ENCODE data around the gene SLC8B1. TPM values are rescaled to one million over a fixed set of nuclear protein-coding genes. Genes with fewer than 3 reads are reported as not detected.

The SLC8B1 gene
- total RNA-seq, 4 donors from 2014 or later: 22.7 to 59.3 (median 41.3) TPM

DNA sequence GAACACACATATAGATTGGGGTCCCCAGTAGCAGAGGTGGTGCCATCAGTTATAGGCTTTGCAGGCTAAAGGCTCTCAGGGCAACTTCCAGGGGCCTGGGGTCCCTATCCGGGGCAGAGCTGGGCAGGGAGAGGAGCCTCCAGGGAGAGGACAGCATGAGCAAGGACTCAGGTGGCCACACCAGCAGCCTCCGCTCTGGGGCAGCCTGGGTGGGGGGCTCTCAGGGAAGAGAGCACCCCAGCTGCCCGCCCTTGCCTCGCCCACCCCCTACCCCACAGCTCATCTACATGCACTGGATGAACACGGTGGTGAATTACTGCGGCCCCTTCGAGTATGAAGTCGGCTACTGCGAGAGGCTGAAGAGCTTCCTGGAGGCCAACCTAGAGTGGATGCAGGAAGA, 37.5 kb upstream of the SLC8B1 start:
- DNase-seq (ENCODE audit: low spot score) (no peak), ATAC-seq (ENCODE audit: low FRiP score) (no peak)
- TF ChIP-seq, protein P1, sequence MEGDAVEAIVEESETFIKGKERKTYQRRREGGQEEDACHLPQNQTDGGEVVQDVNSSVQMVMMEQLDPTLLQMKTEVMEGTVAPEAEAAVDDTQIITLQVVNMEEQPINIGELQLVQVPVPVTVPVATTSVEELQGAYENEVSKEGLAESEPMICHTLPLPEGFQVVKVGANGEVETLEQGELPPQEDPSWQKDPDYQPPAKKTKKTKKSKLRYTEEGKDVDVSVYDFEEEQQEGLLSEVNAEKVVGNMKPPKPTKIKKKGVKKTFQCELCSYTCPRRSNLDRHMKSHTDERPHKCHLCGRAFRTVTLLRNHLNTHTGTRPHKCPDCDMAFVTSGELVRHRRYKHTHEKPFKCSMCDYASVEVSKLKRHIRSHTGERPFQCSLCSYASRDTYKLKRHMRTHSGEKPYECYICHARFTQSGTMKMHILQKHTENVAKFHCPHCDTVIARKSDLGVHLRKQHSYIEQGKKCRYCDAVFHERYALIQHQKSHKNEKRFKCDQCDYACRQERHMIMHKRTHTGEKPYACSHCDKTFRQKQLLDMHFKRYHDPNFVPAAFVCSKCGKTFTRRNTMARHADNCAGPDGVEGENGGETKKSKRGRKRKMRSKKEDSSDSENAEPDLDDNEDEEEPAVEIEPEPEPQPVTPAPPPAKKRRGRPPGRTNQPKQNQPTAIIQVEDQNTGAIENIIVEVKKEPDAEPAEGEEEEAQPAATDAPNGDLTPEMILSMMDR (IDR thresholded peaks at IDR 0.05): no peak

DNA sequence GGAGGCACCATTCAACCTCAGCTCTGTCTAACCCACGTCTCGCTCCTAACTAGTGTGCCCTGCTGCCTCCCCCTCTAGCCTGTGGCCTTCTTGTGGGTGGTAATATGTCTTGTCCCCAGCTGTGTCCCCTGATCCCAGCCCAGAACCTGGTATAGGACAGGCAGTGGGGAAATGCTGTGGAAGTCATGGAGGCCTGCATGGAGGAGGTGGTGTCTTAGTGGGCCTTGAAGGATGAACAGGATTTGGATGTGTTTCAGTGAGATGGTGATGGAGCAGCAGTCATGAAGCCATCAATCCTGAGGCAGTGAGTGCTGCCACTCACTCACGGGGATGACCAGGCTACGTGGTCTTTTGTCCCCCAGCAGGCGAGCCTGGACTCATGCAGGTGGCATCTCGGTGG, 36.9 kb upstream of the SLC8B1 start:
- no peak for DNase-seq (ENCODE audit: low spot score)
- no peak for ATAC-seq (ENCODE audit: low FRiP score)
- TF ChIP-seq, protein P1 (IDR thresholded peaks at IDR 0.05): no peak

DNA sequence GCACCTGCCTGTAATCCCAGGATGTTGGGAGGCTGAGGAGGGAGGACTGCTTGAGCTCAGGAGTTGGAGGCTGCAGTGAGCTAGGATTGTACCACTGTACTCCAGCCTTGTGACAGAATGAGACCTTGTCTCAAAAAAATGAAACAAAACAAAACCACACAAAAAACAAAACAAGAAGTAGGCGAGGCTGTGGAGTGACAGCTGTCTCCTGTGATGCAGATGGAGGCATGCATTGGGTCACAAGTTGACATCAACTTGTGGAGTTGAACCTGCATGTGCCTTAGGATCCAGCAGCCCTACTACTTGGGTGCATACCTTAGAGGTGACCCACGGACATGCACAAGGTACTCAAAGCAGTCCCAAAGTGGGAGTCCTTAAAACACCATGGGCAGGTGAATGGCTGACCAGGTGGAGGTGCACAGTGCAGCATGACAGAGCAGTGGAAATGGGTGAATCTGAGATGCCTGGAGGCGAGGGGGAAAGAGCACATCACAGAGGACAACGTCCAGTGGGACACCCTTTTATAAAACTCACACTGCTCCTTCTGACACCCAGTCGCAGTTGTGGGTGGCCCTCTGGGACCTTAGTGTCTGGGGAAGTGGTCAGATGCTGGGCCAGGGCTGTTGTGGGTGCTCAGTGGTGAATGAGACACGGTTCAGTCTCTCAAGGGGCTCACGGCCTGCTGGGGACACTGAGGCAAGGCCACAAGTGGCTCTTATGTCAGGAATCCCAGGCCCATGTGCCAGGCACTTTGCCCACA, 36.2 kb upstream of the SLC8B1 start:
- TF ChIP-seq, protein P1 (IDR thresholded peaks at IDR 0.05): no peak
- ATAC-seq (ENCODE audit: low FRiP score) (no peak), DNase-seq (ENCODE audit: low spot score) (no peak)

DNA sequence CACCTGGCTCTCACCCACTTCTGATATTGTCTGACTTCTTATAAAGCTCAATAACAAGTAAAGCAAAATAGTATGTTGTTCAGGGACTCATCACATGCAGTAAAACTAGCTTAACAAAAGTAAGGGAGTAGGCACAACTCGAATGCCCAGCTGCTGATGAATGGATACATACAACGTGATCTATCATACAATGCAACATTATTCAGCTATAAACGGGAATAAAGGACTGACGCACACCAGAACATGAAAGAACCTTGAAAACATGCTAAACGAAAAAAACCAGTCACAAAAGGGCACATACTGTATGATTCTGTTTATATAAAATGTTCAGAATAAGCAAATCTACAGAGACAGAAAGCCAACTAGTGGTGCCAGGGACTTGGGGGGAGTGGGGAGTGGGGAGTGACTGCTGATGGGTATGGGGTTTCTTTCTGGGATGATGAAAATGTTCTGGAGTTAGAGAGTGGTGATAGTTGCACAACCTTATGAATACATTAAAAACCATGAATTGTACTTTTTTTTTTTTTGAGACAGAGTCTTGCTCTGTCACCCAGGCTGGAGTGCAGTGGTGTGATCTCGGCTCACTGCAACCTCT, 34.6 kb upstream of the SLC8B1 start:
- ATAC-seq (ENCODE audit: low FRiP score): no peak
- TF ChIP-seq, protein P1 (IDR thresholded peaks at IDR 0.05): no peak
- DNase-seq (ENCODE audit: low spot score): no peak

DNA sequence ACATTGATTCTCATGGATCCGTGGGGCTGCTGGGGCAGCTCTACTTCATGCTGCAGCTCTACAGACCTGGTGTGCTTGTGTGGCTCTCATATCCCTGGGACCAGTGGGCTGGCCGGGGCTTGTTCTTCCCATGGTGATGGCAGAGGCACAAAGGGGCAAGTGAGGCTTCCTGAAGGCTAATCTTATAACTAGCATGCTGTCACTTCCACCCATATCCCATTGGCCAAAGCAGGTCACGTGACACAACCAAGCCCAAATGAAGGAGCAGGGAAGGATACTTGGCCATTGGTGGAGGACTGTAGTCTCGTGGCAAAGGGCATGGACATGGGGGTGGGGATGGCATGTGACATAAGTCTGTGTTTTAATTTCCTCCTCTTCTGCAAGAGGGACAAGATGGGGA, 33.4 kb upstream of the SLC8B1 start:
- ATAC-seq (ENCODE audit: low FRiP score): no peak

DNA sequence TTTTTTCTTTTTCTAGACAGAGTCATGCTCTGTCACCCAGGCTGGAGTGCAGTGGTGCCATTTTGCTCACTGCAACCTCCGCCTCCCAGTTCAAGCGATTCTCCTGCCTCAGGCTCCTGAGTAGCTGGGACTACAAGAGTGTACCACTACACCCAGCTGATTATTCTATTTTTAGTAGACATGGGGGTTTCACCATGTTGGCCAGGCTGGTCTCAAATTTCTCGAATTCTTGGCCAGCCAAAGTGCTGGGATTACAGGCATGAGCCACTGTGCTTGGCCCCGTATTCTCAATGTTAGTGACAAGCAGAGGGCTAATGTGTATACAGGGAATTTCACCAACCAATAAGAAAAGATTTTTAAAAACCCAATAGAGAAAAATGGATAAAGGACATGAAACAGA, 31.9 kb upstream of the SLC8B1 start:
- no peak for ATAC-seq (ENCODE audit: low FRiP score)
- TF ChIP-seq, protein P1 (IDR thresholded peaks at IDR 0.05): no peak

More for the DNA sequence above, 33.4 kb upstream of the SLC8B1 start:
- no peak for DNase-seq (ENCODE audit: low spot score)
- TF ChIP-seq, protein P1 (IDR thresholded peaks at IDR 0.05): no peak

More for the DNA sequence above, 31.9 kb upstream of the SLC8B1 start:
- DNase-seq (ENCODE audit: low spot score): no peak
